ENCODE measurements around the gene ABCC1. TPM values are rescaled to one million over a fixed set of nuclear protein-coding genes. Genes with fewer than 3 reads are reported as not detected.

Gene ABCC1
- polyA plus RNA-seq, 1 donor from 2014 or later, result 3.0 TPM

DNA sequence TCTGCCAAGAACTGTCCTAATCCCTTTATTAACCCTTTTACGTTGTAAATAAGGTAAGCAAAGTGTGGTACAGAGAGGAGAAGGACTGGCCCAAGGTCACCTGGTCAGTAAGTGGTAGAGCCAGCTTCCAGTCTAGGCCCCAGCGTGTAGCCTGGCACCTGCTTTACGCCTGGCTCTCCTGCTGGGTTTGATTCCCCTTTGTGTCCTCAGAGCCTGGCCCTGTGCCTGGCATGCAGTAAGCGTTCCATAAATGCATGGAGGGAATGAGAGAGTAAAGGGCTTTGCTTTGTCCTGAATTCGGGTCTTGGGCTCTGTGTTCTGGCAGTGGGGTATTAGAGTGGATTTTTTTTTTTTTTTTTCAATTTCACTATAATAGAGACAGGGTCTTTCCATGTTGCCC is 62.7 kb downstream of the ABCC1 start:
- Histone ChIP-seq H2AFZ (ENCODE audit: low read depth, low read length) (no peak overlapping the region), H3K4me2 (ENCODE audit: low read length) (no peak overlapping the region), H3F3A (ENCODE audit: insufficient read depth, low read length, poor library complexity, severe bottlenecking) (no peaks in the 10 kb centered on the region), H4K20me1 (ENCODE audit: insufficient read depth) (no peaks in the 10 kb centered on the region), H3K9ac (ENCODE audit: low read length) (no peak overlapping the region), H3K27ac (ENCODE audit: low read length) (no peak overlapping the region), H3K79me2 (replicated peaks; ENCODE audit: insufficient read depth, low read length) (no peaks in the 10 kb centered on the region), H3K9me3 (ENCODE audit: low read length) (no peaks in the 10 kb centered on the region), H3K4me3 (ENCODE audit: low read length) (no peak overlapping the region), H3K9me2 (ENCODE audit: insufficient read depth, low read length) (no peaks in the 10 kb centered on the region), H3K27me3 (ENCODE audit: insufficient read depth, low read depth, low read length) (no peaks in the 10 kb centered on the region), H3K36me3 (ENCODE audit: insufficient read depth, low read length) (no peaks in the 10 kb centered on the region)
- no peak for TF ChIP-seq EP300 (conservative IDR thresholded peaks at IDR 0.05; ENCODE audit: poor library complexity, severe bottlenecking)
- TF ChIP-seq, protein P1, sequence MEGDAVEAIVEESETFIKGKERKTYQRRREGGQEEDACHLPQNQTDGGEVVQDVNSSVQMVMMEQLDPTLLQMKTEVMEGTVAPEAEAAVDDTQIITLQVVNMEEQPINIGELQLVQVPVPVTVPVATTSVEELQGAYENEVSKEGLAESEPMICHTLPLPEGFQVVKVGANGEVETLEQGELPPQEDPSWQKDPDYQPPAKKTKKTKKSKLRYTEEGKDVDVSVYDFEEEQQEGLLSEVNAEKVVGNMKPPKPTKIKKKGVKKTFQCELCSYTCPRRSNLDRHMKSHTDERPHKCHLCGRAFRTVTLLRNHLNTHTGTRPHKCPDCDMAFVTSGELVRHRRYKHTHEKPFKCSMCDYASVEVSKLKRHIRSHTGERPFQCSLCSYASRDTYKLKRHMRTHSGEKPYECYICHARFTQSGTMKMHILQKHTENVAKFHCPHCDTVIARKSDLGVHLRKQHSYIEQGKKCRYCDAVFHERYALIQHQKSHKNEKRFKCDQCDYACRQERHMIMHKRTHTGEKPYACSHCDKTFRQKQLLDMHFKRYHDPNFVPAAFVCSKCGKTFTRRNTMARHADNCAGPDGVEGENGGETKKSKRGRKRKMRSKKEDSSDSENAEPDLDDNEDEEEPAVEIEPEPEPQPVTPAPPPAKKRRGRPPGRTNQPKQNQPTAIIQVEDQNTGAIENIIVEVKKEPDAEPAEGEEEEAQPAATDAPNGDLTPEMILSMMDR (IDR thresholded peaks at IDR 0.05; ENCODE audit: poor library complexity, severe bottlenecking), result no peak
- TF ChIP-seq TAF1 (IDR thresholded peaks at IDR 0.05; ENCODE audit: low read depth), result no peak
- no peak for TF ChIP-seq SMC3 (conservative IDR thresholded peaks at IDR 0.05; ENCODE audit: poor library complexity)
- no peak for TF ChIP-seq POLR2AphosphoS5 (IDR thresholded peaks at IDR 0.05)
- no peak for TF ChIP-seq EZH2 (IDR thresholded peaks at IDR 0.05; ENCODE audit: borderline replicate concordance, insufficient read depth, low read length, poor library complexity, severe bottlenecking)
- TF ChIP-seq RAD21 (conservative IDR thresholded peaks at IDR 0.05), result no peak
- TF ChIP-seq MXI1 (conservative IDR thresholded peaks at IDR 0.05; ENCODE audit: poor library complexity, severe bottlenecking), result no peak
- TF ChIP-seq, protein P2, sequence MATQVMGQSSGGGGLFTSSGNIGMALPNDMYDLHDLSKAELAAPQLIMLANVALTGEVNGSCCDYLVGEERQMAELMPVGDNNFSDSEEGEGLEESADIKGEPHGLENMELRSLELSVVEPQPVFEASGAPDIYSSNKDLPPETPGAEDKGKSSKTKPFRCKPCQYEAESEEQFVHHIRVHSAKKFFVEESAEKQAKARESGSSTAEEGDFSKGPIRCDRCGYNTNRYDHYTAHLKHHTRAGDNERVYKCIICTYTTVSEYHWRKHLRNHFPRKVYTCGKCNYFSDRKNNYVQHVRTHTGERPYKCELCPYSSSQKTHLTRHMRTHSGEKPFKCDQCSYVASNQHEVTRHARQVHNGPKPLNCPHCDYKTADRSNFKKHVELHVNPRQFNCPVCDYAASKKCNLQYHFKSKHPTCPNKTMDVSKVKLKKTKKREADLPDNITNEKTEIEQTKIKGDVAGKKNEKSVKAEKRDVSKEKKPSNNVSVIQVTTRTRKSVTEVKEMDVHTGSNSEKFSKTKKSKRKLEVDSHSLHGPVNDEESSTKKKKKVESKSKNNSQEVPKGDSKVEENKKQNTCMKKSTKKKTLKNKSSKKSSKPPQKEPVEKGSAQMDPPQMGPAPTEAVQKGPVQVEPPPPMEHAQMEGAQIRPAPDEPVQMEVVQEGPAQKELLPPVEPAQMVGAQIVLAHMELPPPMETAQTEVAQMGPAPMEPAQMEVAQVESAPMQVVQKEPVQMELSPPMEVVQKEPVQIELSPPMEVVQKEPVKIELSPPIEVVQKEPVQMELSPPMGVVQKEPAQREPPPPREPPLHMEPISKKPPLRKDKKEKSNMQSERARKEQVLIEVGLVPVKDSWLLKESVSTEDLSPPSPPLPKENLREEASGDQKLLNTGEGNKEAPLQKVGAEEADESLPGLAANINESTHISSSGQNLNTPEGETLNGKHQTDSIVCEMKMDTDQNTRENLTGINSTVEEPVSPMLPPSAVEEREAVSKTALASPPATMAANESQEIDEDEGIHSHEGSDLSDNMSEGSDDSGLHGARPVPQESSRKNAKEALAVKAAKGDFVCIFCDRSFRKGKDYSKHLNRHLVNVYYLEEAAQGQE (IDR thresholded peaks at IDR 0.05; ENCODE audit: borderline replicate concordance), result no peak

DNA sequence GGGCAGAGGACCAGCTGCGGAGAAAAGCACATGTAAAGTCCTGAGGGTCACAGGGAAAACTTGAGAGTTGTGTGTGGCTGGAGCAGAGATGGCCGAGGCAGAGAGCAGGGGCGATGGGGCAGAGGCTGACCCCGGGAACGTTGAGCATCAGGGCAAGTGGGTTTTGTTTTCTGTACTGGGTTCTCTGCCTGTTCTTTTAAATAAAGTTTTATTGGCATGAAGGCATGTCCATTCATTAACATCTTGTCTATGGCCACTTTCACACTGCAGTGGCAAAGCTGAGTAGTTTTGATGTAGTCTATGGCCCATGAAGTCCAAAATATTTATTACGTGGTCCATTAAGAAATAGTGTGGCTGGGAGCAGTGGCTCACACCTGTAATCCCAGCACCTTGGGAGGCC is 64.4 kb downstream of the ABCC1 start:
- H3K9me2 ChIP-seq (ENCODE audit: insufficient read depth, low read length), result no peaks in the 10 kb centered on the region
- H4K20me1 ChIP-seq (ENCODE audit: insufficient read depth), result no peaks in the 10 kb centered on the region
- no peaks in the 10 kb centered on the region for H3K79me2 ChIP-seq (replicated peaks; ENCODE audit: insufficient read depth, low read length)
- H3K4me2 ChIP-seq (ENCODE audit: low read length), result no peak overlapping the region
- no peak overlapping the region for H2AFZ ChIP-seq (ENCODE audit: low read depth, low read length)
- H3K9me3 ChIP-seq (ENCODE audit: low read length), result no peaks in the 10 kb centered on the region
- no peaks in the 10 kb centered on the region for H3K27me3 ChIP-seq (ENCODE audit: insufficient read depth, low read depth, low read length)
- H3K4me3 ChIP-seq (ENCODE audit: low read length), result no peak overlapping the region
- TF ChIP-seq RAD21 (conservative IDR thresholded peaks at IDR 0.05), result no peak
- no peak for TF ChIP-seq POLR2AphosphoS5 (IDR thresholded peaks at IDR 0.05)
- TF ChIP-seq, protein P1 (IDR thresholded peaks at IDR 0.05; ENCODE audit: poor library complexity, severe bottlenecking), result no peak
- no peak for TF ChIP-seq EZH2 (IDR thresholded peaks at IDR 0.05; ENCODE audit: borderline replicate concordance, insufficient read depth, low read length, poor library complexity, severe bottlenecking)
- H3K27ac ChIP-seq (ENCODE audit: low read length), result no peak overlapping the region
- no peak overlapping the region for H3K9ac ChIP-seq (ENCODE audit: low read length)
- H3F3A ChIP-seq (ENCODE audit: insufficient read depth, low read length, poor library complexity, severe bottlenecking), result no peaks in the 10 kb centered on the region
- no peaks in the 10 kb centered on the region for H3K36me3 ChIP-seq (ENCODE audit: insufficient read depth, low read length)
